DMS 273 (cell line): ENCODE results near the gene CDH23.
A peak's percentile ranks its signal among the peaks of the same experiment; 100 is the strongest.

Experiments used
- DNase-seq: peaks from one replicate; lab custom pipeline; 2025; ENCODE audit not compliant: unreplicated experiment; lab: John Stamatoyannopoulos, UW

CDH23 gene

GRCh38 chr10:71391701-71392100 lies 5.0 kb upstream of the CDH23 start:
- DNase-seq: no peak

- DNase-seq: no peak
These were observed 4.4 kb upstream of the CDH23 start for GRCh38 chr10:71392292-71392691.

DNA sequence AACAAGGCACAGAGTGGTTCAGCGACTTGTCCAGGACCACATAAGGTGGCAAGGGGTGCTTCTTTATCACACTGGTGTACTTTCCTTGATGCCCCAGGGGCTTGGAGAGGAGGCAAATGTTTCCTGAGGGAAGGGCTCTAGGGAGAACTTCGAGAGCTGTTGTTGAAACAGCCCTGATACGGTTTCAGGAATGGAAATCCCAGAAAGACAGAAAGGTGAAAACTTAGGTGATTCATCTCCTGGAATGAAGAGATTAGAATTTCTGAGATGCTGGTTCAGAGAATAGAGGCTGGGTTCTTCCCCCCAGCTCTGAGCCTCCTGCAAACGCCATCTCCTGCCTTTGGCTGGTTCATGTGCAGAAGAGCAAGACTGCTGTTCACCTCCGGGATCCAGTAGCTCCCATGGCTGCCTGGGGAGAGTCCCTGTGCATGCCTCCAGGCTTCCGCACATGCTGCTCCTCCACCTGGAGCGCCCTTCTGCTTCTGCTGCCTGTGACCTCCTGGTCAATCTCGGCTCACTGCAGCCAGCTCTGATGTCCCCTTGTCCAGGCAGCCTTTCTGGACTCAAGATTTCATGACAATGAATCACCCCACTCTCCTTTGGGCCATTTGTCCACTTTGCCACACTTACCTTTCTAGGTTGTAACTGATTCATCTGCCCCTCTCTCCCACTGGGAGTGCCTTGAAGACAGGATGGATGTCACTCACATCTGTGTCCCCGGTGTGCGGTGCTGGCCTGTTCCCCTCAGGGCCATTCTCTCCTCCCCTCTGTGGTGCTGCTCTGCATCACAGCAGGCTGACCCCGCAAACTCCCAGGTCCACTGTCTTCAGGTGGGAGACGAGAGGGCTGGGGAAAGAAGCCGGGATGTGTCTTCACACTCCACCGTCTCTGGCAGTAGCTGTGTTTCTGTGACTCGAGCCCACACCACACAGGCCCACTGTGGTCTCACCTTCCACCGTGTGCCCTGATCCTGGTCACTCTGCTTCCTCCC lies 3.6 kb upstream of the CDH23 start:
- DNase-seq: no peak

DNA sequence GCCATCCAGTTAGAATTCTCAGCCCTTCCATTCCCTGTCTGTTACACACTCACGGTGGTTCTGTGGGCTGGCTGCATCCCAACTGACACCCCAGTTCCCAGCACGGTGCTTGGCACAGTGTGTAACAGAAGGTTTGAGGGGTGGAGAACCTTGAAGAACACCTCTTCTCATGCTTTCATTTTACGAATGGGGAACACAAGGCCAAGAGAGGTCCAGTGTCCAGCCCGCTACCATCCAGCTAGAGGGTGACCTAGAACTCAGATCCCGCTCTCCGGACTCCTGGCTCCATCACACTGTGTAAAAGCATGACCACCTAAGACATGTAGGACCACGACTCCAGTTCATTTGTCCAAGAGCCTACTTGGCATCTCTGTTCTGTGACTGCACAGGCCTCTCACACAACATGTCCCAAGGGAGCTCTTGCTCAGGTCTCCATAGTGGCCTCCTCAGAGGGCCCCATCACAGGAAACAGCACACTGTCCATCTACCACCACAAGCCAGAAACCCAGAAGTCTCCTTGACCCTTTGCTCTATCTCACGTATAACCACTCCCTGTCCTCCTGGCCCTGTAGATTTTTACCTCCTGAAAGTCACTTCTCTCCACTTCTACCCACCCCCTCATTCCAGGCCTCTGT lies 2.8 kb upstream of the CDH23 start:
- no peak for DNase-seq

DNA sequence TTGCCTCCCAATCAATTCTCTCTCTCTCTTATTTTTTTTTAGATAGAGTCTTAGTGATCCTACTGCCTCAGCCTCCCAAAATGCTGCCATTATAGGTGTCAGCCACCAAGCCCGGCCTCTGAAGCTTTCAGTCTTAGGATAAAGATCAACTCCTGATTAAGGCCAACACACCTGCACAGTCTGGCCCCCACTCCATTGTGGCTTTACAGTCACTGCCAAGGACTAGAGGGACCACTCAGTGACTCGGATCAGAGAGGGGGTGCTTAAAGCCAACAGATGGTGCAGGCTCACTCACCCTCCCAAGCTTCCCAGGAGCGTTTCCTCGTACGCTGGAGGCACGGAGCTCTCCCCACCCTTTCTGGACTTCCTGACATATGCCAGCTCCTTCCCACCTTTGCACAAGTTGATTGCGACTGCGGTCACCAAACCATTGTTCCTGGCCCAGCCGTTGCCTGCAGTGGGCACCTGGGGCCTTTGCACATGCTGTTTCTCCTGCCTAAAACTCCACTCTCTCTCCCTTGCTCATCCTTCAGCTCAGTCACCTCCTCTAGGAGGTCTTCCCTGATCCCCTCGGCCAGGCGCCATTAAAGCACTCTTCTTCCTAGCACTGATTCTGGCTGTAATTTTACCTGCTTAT lies 1.7 kb upstream of the CDH23 start:
- DNase-seq: no peak

GRCh38 chr10:71395621-71396020 lies 1.1 kb upstream of the CDH23 start:
- DNase-seq: peak; percentile 23

GRCh38 chr10:71396084-71396710 lies 523 bp upstream of the CDH23 start:
- peak; percentile 90 for DNase-seq

DNA sequence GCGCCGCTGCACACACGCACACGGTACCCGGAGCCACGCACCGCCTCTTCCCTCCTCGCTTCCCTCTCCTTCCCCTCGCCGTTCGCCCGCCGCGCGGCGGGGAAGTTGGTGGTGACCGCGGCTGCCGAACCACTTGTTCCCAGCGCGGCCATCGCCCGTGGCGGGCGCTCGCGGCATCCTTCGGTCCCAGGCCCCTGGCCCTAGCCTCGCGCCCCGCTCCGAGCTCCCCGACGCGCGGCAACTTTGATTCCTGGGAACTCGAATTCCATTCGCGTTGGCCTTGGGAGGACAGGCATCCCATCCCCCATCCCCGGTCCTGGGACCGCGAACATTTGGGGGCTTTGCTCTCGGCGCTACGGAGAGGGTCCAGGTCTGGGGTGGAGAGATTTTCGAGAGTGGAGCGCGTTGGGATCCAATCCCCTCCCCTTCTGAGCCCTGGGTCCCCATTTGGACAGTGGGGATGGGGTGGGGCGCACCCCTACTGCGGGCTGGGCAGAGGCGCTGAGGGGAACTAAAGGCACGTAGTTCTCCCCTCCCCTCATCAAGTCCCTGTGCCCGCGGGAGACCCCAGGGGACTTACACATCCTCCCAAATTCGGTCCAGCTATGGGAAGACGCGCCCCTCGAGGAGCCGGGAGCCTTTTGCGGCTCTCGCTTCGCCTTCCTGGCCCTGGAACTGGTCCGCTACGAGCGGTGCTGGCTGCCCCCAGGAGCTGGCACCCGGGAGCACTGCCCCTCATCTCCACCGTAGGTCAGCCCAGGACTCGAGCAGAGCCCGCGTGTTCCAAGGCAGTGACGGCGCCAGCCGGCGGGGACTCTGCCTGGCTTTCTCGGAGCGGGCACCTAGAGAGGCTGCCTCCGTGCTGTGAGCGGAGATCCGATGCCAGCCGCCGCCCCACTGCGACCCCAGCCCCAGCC lies 834 bp downstream of the CDH23 start:
- DNase-seq: peak; percentile 65

DNA sequence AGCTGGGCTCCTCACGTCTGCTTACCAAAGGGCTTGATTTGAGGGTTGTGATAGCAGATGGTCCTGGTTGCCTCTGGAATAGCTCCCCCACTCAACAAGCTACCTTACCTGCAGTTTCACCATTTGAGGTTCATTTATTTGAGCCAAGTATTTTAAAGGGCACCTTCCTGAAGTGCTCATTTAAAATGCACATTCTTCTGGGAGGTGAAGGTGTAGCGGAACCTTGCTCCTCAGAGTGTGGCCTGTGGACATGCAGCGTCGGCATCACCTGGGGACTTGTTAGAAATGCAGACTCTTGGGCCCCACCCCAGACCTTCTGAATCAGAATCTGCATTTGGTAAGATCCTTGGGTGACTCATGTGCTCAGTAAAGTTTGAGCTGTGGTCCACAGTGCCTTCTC lies 2.3 kb downstream of the CDH23 start:
- DNase-seq: peak; percentile 44

DNA sequence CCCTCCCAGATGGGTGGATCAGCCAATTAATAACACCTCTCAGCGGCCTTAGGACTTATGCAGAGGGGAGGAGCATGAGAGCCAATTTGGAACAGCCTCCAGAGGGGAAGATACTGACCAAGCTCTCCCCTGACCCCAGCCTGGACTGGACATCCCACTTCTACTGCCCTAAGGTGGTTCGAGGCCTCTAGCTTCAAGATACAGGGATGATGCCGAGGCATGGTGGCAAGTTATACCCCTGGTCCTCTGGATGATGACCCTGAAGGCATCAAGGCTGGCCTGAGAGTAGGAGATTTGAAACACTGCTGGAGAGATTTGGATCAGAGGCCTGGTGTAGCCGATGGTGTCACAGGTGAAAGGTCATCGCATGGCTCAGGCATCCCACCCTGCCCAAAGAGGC lies 3.2 kb downstream of the CDH23 start:
- no peak for DNase-seq

- no peak for DNase-seq
These were observed 4.3 kb downstream of the CDH23 start for GRCh38 chr10:71401056-71401455.

GRCh38 chr10:71402005-71402404 lies 5.3 kb downstream of the CDH23 start:
- DNase-seq: no peak

DNA sequence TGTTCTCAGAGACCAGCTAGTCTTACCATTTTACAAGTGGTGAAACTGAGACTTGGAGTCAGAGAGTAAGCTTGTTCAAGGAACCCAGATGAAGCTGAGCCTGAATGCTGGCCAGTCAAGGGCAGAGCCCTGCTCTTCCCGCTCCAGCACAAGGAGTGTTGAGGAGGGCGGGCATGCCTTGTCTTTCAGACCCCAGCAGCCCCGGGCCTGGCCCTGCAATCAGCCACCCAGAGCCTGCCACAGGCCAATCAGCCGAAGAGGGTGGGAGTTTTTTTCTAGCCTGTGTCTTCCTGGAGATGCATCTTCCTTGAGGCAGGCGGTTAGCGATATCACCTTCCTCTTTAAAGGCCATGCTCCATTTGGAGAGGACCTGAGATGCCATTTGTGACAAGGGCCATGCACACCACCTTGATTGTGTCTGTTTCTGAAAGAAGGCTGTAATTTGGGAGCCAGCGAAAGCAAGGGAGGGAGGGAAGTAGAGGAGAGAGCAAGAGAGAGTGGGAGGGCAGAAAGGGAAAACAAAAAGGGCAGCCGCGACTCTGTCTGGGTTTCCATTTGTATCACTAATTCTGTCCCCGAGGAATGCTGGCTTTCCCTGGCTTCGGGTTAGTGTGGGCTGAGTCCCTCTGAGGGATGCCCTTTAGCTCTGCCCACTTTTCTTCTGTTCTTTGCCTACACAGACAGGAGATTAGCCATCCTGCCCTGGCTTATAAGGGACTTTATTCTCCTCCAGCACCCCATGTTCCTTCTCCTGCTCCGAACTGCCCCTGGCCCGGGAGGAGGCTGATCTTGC lies 8.0 kb downstream of the CDH23 start:
- no peak for DNase-seq

- DNase-seq: no peak
These were observed 10.2 kb downstream of the CDH23 start for GRCh38 chr10:71406878-71407277.

DNA sequence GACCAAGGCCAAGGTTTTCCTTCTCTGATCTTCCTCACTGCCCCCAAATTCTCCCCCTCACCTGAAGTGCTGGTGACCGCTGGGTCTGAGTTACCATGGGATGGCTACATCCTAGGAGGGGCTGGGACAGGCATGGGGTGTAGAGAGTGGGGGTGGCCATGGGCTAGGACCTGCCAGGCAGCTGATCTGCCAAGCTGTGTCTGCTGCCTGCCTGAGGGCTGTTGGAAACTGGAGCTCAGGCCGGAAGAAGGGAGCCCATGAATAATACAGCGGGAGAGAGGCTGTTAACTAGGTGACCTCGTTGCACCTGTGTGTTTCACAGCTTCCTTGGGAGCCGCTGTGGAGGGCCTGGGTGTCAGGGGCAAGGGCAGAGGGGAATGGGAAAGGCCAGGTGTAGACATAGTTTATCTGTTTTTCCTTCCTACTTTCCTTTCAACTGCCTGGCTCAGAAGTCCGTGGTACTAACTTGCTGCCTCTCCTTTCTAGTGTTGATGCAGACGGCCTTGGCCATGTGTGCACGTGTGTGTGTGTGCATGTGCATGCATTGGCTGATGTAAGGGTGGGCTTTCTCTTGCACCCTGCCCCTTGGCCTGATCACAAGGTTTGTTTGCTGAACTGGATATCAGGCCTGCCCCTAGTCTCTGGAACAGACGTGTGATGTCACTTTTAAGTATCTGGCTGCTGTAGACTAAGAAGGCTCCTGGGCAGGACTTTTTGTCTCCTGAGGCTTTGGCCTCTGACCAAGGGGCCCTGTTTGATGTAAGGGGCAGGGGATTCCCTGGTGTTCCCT lies 11.9 kb downstream of the CDH23 start:
- no peak for DNase-seq

DNA sequence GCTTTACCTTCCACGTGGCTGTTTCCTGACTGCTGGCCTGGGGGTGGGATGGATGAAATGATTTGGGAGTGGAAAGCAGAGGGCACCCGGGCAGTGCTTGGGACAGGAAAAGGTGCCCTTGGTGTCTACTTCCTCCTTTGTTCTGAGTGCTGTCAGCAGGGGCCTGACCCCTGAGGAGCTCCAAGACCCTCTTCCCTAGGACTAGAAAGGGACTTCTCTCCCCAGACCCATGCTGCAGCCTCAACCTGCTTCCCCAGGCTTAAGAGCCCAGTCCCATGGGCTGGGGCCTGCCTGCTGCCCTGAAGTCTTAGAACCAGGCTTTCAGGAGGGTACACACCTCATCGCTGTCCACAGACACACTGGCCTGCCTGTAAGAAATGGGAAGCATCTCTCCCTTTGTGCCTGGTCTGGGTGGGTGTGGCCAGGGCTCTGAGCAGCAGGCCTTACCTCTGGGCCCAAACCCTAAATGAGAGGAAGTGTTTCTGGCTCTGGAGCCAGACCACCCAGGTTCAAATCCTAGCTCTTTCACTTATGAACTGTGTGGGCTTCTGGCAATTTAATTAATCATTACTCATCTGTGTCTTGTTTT lies 12.9 kb downstream of the CDH23 start:
- DNase-seq: no peak

GRCh38 chr10:71413581-71413980 lies 16.9 kb downstream of the CDH23 start:
- no peak for DNase-seq

DNA sequence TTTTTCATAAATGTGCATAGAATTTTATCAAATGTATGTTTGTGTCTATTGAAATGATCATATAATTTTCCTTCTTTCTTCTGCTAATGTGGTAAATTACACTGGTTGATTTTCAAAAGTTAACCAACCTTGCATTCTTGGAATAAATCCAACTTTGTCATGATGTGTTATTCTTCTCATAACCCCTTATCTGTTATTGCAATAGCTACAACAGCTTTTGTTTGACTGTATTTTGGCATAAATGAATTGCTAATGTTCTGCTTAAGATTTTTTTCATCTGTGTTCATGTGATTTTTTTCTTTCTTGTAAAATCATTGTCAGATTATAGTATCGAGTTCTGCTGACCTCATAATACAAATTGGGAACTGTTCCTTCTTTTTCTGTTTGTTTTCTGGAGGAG lies 17.6 kb downstream of the CDH23 start:
- DNase-seq: no peak
